Activated naive CD4-positive, alpha-beta T cell treated with anti-CD3 and anti-CD28 coated beads, Interleukin-2, amount 50 U/mL, for 72 hours (primary cell): ENCODE measurements around the gene MRPS5. TPM values are rescaled to one million over a fixed set of nuclear protein-coding genes. Genes with fewer than 3 reads are reported as not detected.
"Not testable (repeated sequence)": the region's sequence is repeated elsewhere in the genome, so short reads cannot be mapped to it uniquely, and the experiment has no call there.

ENCODE experiments used
- ATAC-seq, 2 donors: fragments of 150-1000 bp; cut with Tn5 transposase; 2 replicates each; pipeline ENCODE4 v1.10.0; 2021; ENCODE audit warnings: mild to moderate bottlenecking in 2 of 2, moderate library complexity in 2 of 2
- DNase-seq, 2 donors: peaks; one replicate each; pipeline ENCODE4 v3.0.0; 2021 to 2022; ENCODE audit warnings: low spot score in 2 of 2
- H3K27ac Mint-ChIP-seq, 2 donors: one replicate each; pipeline ENCODE4 v1.8.0; 2022; ENCODE audit warnings: mild to moderate bottlenecking in 2 of 2, mixed read lengths in 2 of 2
- H3K36me3 Mint-ChIP-seq, 2 donors: one replicate each; pipeline ENCODE4 v1.8.0; 2022; ENCODE audit warnings: mixed read lengths in 2 of 2
- H3K9me3 Mint-ChIP-seq, 2 donors: one replicate each; pipeline ENCODE4 v1.8.0; 2022; ENCODE audit warnings: mixed read lengths in 2 of 2
- total RNA-seq, 2 donors: library from RNA; stranded (reverse); gene quantifications; one replicate each; pipeline ENCODE4 v1.2.3, GENCODE V29; 2022

The MRPS5 gene
- total RNA-seq, 2 donors from 2014 or later: 78.8 to 102 TPM

GRCh38 chr2:95046371-95047112 lies 75.1 kb downstream of the MRPS5 start:
- ATAC-seq (no peak), DNase-seq (no peak)
- Mint-ChIP-seq H3K9me3 (no peaks in the 10 kb centered on the region), H3K27ac (peak overlapping the region; percentile 75 to 85), H3K36me3 (peaks cover 0 to 26% of the 10 kb centered on the region in 2 donors)

GRCh38 chr2:95044601-95045000 lies 77.0 kb downstream of the MRPS5 start:
- ATAC-seq (no peak), DNase-seq (no peak)
- no peaks in the 10 kb centered on the region for H3K9me3 Mint-ChIP-seq
- H3K36me3 Mint-ChIP-seq: peaks cover 0 to 8% of the 10 kb centered on the region in 2 donors
- no peak overlapping the region for H3K27ac Mint-ChIP-seq

- peak overlapping the region in 1 of 2 donors; percentile 24 for H3K27ac Mint-ChIP-seq
- H3K36me3 Mint-ChIP-seq: peaks cover 3 to 8% of the 10 kb centered on the region in 2 donors
- peak in 1 of 2 donors; percentile 40 for DNase-seq
- peak; percentile 63 to 73 for ATAC-seq
- peaks cover 4 to 8% of the 10 kb centered on the region in 2 donors for H3K9me3 Mint-ChIP-seq
These were observed 78.1 kb downstream of the MRPS5 start for GRCh38 chr2:95043300-95044093.

- ATAC-seq: peak in 1 of 2 donors; percentile 46
- Mint-ChIP-seq H3K36me3 (peaks cover 11 to 16% of the 10 kb centered on the region in 2 donors), H3K9me3 (peaks cover 12 to 16% of the 10 kb centered on the region in 2 donors), H3K27ac (peak overlapping the region in 1 of 2 donors; percentile 24)
- DNase-seq: no peak
These were observed 78.9 kb downstream of the MRPS5 start for GRCh38 chr2:95042472-95043271.

- DNase-seq (no peak), ATAC-seq (no peak)
- Mint-ChIP-seq H3K9me3 (peaks cover 19 to 23% of the 10 kb centered on the region in 2 donors), H3K36me3 (peaks cover 19 to 24% of the 10 kb centered on the region in 2 donors), H3K27ac (no peak overlapping the region)
These were observed 79.7 kb downstream of the MRPS5 start for GRCh38 chr2:95041824-95042442.

GRCh38 chr2:95041060-95041823 lies 80.4 kb downstream of the MRPS5 start:
- ATAC-seq (peak; percentile 52), DNase-seq (no peak)
- peaks cover 25 to 30% of the 10 kb centered on the region in 2 donors for H3K36me3 Mint-ChIP-seq
- peak overlapping the region in 1 of 2 donors; percentile 78 for H3K27ac Mint-ChIP-seq
- H3K9me3 Mint-ChIP-seq: peaks cover 26 to 30% of the 10 kb centered on the region in 2 donors

GRCh38 chr2:95040426-95040825 lies 81.2 kb downstream of the MRPS5 start:
- no peak for DNase-seq
- Mint-ChIP-seq H3K27ac (no peak overlapping the region), H3K36me3 (peaks cover 25 to 30% of the 10 kb centered on the region in 2 donors), H3K9me3 (peaks cover 26 to 30% of the 10 kb centered on the region in 2 donors)
- ATAC-seq: no peak

GRCh38 chr2:95039978-95040377 lies 81.6 kb downstream of the MRPS5 start:
- H3K9me3 Mint-ChIP-seq: peaks cover 26 to 30% of the 10 kb centered on the region in 2 donors
- no peak for ATAC-seq
- peak overlapping the region in 1 of 2 donors; percentile 7 for H3K27ac Mint-ChIP-seq
- peaks cover 25 to 30% of the 10 kb centered on the region in 2 donors for H3K36me3 Mint-ChIP-seq
- DNase-seq: no peak

GRCh38 chr2:95039363-95039762 lies 82.2 kb downstream of the MRPS5 start:
- peak in 1 of 2 donors; percentile 29 for ATAC-seq
- DNase-seq: no peak
- Mint-ChIP-seq H3K36me3 (peaks cover 25 to 28% of the 10 kb centered on the region in 2 donors), H3K9me3 (peaks cover 26 to 30% of the 10 kb centered on the region in 2 donors), H3K27ac (peak overlapping the region; percentile 7 to 85)

GRCh38 chr2:95038635-95039298 lies 82.8 kb downstream of the MRPS5 start:
- peaks cover 26 to 30% of the 10 kb centered on the region in 2 donors for H3K9me3 Mint-ChIP-seq
- H3K36me3 Mint-ChIP-seq: peaks cover 22 to 25% of the 10 kb centered on the region in 2 donors
- DNase-seq (no peak), ATAC-seq (no peak)
- H3K27ac Mint-ChIP-seq: peak overlapping the region; percentile 9 to 85

- H3K27ac Mint-ChIP-seq: peak overlapping the region; percentile 66 to 85
- DNase-seq, ATAC-seq: not testable (repeated sequence)
- peaks cover 26 to 30% of the 10 kb centered on the region in 2 donors for H3K9me3 Mint-ChIP-seq
- peaks cover 22 to 25% of the 10 kb centered on the region in 2 donors for H3K36me3 Mint-ChIP-seq
These were observed 83.6 kb downstream of the MRPS5 start for GRCh38 chr2:95037841-95038585.

GRCh38 chr2:95037384-95037839 lies 84.2 kb downstream of the MRPS5 start:
- Mint-ChIP-seq H3K36me3 (peaks cover 22 to 25% of the 10 kb centered on the region in 2 donors), H3K27ac (peak overlapping the region; percentile 66 to 85), H3K9me3 (peaks cover 26 to 30% of the 10 kb centered on the region in 2 donors)
- DNase-seq (no peak), ATAC-seq (peak; percentile 18 to 42)

GRCh38 chr2:95036596-95037383 lies 84.8 kb downstream of the MRPS5 start:
- Mint-ChIP-seq H3K9me3 (peaks cover 26 to 30% of the 10 kb centered on the region in 2 donors), H3K36me3 (peaks cover 22 to 25% of the 10 kb centered on the region in 2 donors), H3K27ac (peak overlapping the region; percentile 66 to 85)
- peak in 1 of 2 donors; percentile 39 for ATAC-seq
- DNase-seq: no peak
